WTC11 (cell line): ENCODE results near the gene ELAC2. TPM values are rescaled to one million over a fixed set of nuclear protein-coding genes. Genes with fewer than 3 reads are reported as not detected.
A peak's percentile ranks its signal among the peaks of the same experiment; 100 is the strongest.

ENCODE experiments used
- ATAC-seq: fragments of 200-7000 bp; cut with Tn5 transposase; 2 replicates; pipeline ENCODE4 v1.10.0; 2021; ENCODE audit warnings: mild to moderate bottlenecking, moderate library complexity
- CTCF ChIA-PET: fragments of 300-600 bp; sonication (Branson Sonifier 250); formaldehyde crosslinking; loops from one replicate; lab custom pipeline; 2021; ENCODE audit warnings: antibody characterized with exemption; lab: Charles Lee
- POLR2A ChIA-PET: fragments of 350-600 bp; sonication (Branson Sonifier 250); formaldehyde crosslinking; loops from one replicate; lab custom pipeline; 2021; ENCODE audit warnings: antibody characterized with exemption; lab: Charles Lee
- DNase-seq: peaks from one replicate; pipeline ENCODE4 v3.0.0; 2021; ENCODE audit warnings: low spot score
- H3K27ac Mint-ChIP-seq: 2 replicates; pipeline ENCODE4 v1.8.0; 2021; ENCODE audit warnings: mixed read lengths
- H3K27me3 Mint-ChIP-seq: 2 replicates; pipeline ENCODE4 v1.8.0; 2021; ENCODE audit warnings: low read depth, mild to moderate bottlenecking, moderate library complexity, mixed read lengths
- H3K36me3 Mint-ChIP-seq: 2 replicates; pipeline ENCODE4 v1.8.0; 2021; ENCODE audit warnings: mixed read lengths
- H3K4me1 Mint-ChIP-seq: 2 replicates; pipeline ENCODE4 v1.8.0; 2022; ENCODE audit warnings: mixed read lengths
- H3K4me3 Mint-ChIP-seq: 2 replicates; pipeline ENCODE4 v1.8.0; 2021; ENCODE audit warnings: mild to moderate bottlenecking, moderate library complexity, mixed read lengths
- H3K9me3 Mint-ChIP-seq: 2 replicates; pipeline ENCODE4 v1.8.0; 2021; ENCODE audit warnings: mixed read lengths
- ARID4B ChIP-seq: sonication (generic); formaldehyde crosslinking; IDR thresholded peaks from 2 replicates; pipeline ENCODE4 v1.8.0; 2023; ENCODE audit warnings: missing genetic modification reagents, mild to moderate bottlenecking, borderline replicate concordance
- CDX4 ChIP-seq: fragments of 250-450 bp; sonication (Bioruptor Pico); IDR thresholded peaks from 2 replicates; pipeline ENCODE4 v1.9.0; 2021; ENCODE audit warnings: moderate library complexity, mild to moderate bottlenecking, inconsistent platforms, borderline replicate concordance
- E2F5 ChIP-seq: sonication (generic); formaldehyde crosslinking; IDR thresholded peaks from 2 replicates; pipeline ENCODE4 v1.8.1; 2022; ENCODE audit warnings: mild to moderate bottlenecking, moderate library complexity, missing genetic modification reagents
- ERG ChIP-seq: fragments of 250-450 bp; sonication (Bioruptor Pico); IDR thresholded peaks from 2 replicates; pipeline ENCODE4 v1.8.0; 2021; ENCODE audit warnings: mild to moderate bottlenecking
- FOXK1 ChIP-seq: sonication (generic); formaldehyde crosslinking; IDR thresholded peaks from 2 replicates; pipeline ENCODE4 v1.8.0; 2022; ENCODE audit warnings: mild to moderate bottlenecking, moderate library complexity, missing genetic modification reagents
- FOXP1 ChIP-seq: sonication (generic); formaldehyde crosslinking; IDR thresholded peaks from 2 replicates; pipeline ENCODE4 v1.8.0; 2022; ENCODE audit warnings: missing genetic modification reagents, mild to moderate bottlenecking, moderate library complexity, borderline replicate concordance
- GRHL2 ChIP-seq: fragments of 250-450 bp; sonication (Bioruptor Pico); IDR thresholded peaks from 2 replicates; pipeline ENCODE4 v1.8.0; 2022; ENCODE audit warnings: mild to moderate bottlenecking, moderate library complexity; ENCODE audit not compliant: insufficient replicate concordance, severe bottlenecking
- GTF2I ChIP-seq: fragments of 250-450 bp; sonication (Bioruptor Pico); conservative IDR thresholded peaks from 2 replicates; pipeline ENCODE4 v1.4.0; 2021; ENCODE audit warnings: mild to moderate bottlenecking
- HMGA2 ChIP-seq: fragments of 250-450 bp; sonication (Bioruptor Pico); IDR thresholded peaks from 2 replicates; pipeline ENCODE4 v1.4.0; 2021; ENCODE audit warnings: mild to moderate bottlenecking, moderate library complexity
- HMGXB4 ChIP-seq: sonication (generic); formaldehyde crosslinking; IDR thresholded peaks from 2 replicates; pipeline ENCODE4 v1.8.1; 2023; ENCODE audit warnings: mild to moderate bottlenecking, moderate library complexity, missing genetic modification reagents
- JAZF1 ChIP-seq: fragments of 250-450 bp; sonication (Bioruptor Pico); IDR thresholded peaks from 2 replicates; pipeline ENCODE4 v1.9.0; 2021; ENCODE audit warnings: moderate library complexity, mild to moderate bottlenecking, inconsistent platforms
- MAX ChIP-seq: sonication (generic); formaldehyde crosslinking; IDR thresholded peaks from 2 replicates; pipeline ENCODE4 v1.8.0; 2022; ENCODE audit warnings: mild to moderate bottlenecking, missing genetic modification reagents
- NR1H2 ChIP-seq: sonication (generic); formaldehyde crosslinking; IDR thresholded peaks from 2 replicates; pipeline ENCODE4 v1.9.0; 2021; ENCODE audit warnings: mild to moderate bottlenecking, moderate library complexity, missing genetic modification reagents
- NR3C1 ChIP-seq: sonication (generic); formaldehyde crosslinking; conservative IDR thresholded peaks from 2 replicates; pipeline ENCODE4 v1.8.1; 2023; ENCODE audit warnings: low read depth, mild to moderate bottlenecking, missing genetic modification reagents
- PRRX2 ChIP-seq: fragments of 250-450 bp; sonication (Bioruptor Pico); IDR thresholded peaks from 2 replicates; pipeline ENCODE4 v1.8.0; 2021; ENCODE audit warnings: mild to moderate bottlenecking
- TCF7 ChIP-seq: sonication (generic); formaldehyde crosslinking; IDR thresholded peaks from 2 replicates; pipeline ENCODE4 v1.8.0; 2022; ENCODE audit warnings: mild to moderate bottlenecking, low read depth, missing genetic modification reagents, moderate library complexity
- ZNF121 ChIP-seq: sonication (generic); formaldehyde crosslinking; IDR thresholded peaks from 2 replicates; pipeline ENCODE4 v1.8.0; 2023; ENCODE audit warnings: missing genetic modification reagents
- ZNF232 ChIP-seq: sonication (generic); formaldehyde crosslinking; IDR thresholded peaks from 2 replicates; pipeline ENCODE4 v1.8.0; 2022; ENCODE audit warnings: mild to moderate bottlenecking, missing genetic modification reagents
- ZNF317 ChIP-seq: sonication (generic); formaldehyde crosslinking; IDR thresholded peaks from 2 replicates; pipeline ENCODE4 v1.8.1; 2023; ENCODE audit warnings: low read depth, mild to moderate bottlenecking, moderate library complexity, missing genetic modification reagents, borderline replicate concordance
- ZNF416 ChIP-seq: fragments of 250-450 bp; sonication (Bioruptor Pico); IDR thresholded peaks from 2 replicates; pipeline ENCODE4 v1.9.0; 2021; ENCODE audit warnings: mild to moderate bottlenecking, inconsistent platforms
- ZSCAN18 ChIP-seq: fragments of 250-450 bp; sonication (Bioruptor Pico); IDR thresholded peaks from 2 replicates; pipeline ENCODE4 v2.1.2; 2022; ENCODE audit warnings: mild to moderate bottlenecking, moderate library complexity
- total RNA-seq: library from RNA; stranded (reverse); gene quantifications from 3 replicates; pipeline ENCODE4 v1.2.3, GENCODE V29; 2021

ELAC2 gene
- total RNA-seq, 1 experiment from 2014 or later: 86.9 TPM

- TF ChIP-seq ZSCAN18 (CRISPR knock-in tag) (no peak), GTF2I (CRISPR knock-in tag) (no peak), ZNF416 (CRISPR knock-in tag) (no peak)
- TF ChIP-seq, all 79 proteins: peak for 0
These were observed 26.9 kb downstream of the ELAC2 start (continued) for GRCh38 chr17:12990926-12991325.

- DNase-seq (no peak), ATAC-seq (peak; percentile 52)
- no peak for TF ChIP-seq HMGA2 (CRISPR knock-in tag)
- no peak for TF ChIP-seq JAZF1 (CRISPR knock-in tag)
- no peak for TF ChIP-seq FOXP1 (CRISPR knock-in tag)
- no peak for TF ChIP-seq GRHL2 (CRISPR knock-in tag)
- TF ChIP-seq ZNF232 (CRISPR knock-in tag): no peak
- no peak for TF ChIP-seq TCF7
- no peak for TF ChIP-seq PRRX2 (CRISPR knock-in tag)
- TF ChIP-seq NR3C1: no peak
- no peak for TF ChIP-seq MAX
- TF ChIP-seq ZNF121 (CRISPR knock-in tag): no peak
- TF ChIP-seq ERG: no peak
- TF ChIP-seq ARID4B (CRISPR knock-in tag): no peak
- Mint-ChIP-seq H3K36me3 (peaks cover 40% of the 10 kb centered on the region), H3K9me3 (no peaks in the 10 kb centered on the region), H3K4me3 (no peak overlapping the region), H3K27me3 (no peaks in the 10 kb centered on the region), H3K27ac (no peak overlapping the region; the same call in 1 of the 2 replicates), H3K4me1 (peaks cover 30% of the 10 kb centered on the region)
- POLR2A ChIA-PET: no interaction called here
- CTCF ChIA-PET: interaction anchor here (0.6 kb wide), 1 partner anchor 281 kb away, joined by 3 read pairs; no protein-coding TSS in a partner anchor
These were observed 27.6 kb downstream of the ELAC2 start for GRCh38 chr17:12990041-12990808.

GRCh38 chr17:12987120-12987519 lies 30.7 kb downstream of the ELAC2 start:
- H3K27ac Mint-ChIP-seq: no peak overlapping the region
- peaks cover 30% of the 10 kb centered on the region for H3K4me1 Mint-ChIP-seq
- DNase-seq (peak; percentile 31), ATAC-seq (peak; percentile 53)
- H3K9me3 Mint-ChIP-seq: no peaks in the 10 kb centered on the region
- ChIA-PET POLR2A (interaction anchor here (1.6 kb wide), 1 partner anchor 31 kb away, joined by 9 read pairs; the partner anchor contains the start of gene ELAC2), CTCF (interaction anchor here (0.6 to 1.5 kb wide), 8 partner anchors 9 to 950 kb away, joined by 3 to 6 read pairs (median 4); no protein-coding TSS in a partner anchor)
- H3K36me3 Mint-ChIP-seq: peaks cover 26% of the 10 kb centered on the region
- no peaks in the 10 kb centered on the region for H3K27me3 Mint-ChIP-seq
- no peak overlapping the region for H3K4me3 Mint-ChIP-seq
- no peak for TF ChIP-seq HMGXB4 (CRISPR knock-in tag)
- TF ChIP-seq ERG: no peak
- TF ChIP-seq CDX4: no peak
- TF ChIP-seq NR1H2 (CRISPR knock-in tag): no peak
- no peak for TF ChIP-seq E2F5 (CRISPR knock-in tag)
- no peak for TF ChIP-seq FOXK1 (CRISPR knock-in tag)
- no peak for TF ChIP-seq ZNF317 (CRISPR knock-in tag)
